SW 1271 (cell line): ENCODE measurements around the gene ZFR2.
"Not testable (repeated sequence)": the region's sequence is repeated elsewhere in the genome, so short reads cannot be mapped to it uniquely, and the experiment has no call there.

ENCODE experiments used
- DNase-seq, 2 experiments: peaks; one replicate each; lab custom pipeline; 2025; lab: John Stamatoyannopoulos, UW

ZFR2 gene

DNA sequence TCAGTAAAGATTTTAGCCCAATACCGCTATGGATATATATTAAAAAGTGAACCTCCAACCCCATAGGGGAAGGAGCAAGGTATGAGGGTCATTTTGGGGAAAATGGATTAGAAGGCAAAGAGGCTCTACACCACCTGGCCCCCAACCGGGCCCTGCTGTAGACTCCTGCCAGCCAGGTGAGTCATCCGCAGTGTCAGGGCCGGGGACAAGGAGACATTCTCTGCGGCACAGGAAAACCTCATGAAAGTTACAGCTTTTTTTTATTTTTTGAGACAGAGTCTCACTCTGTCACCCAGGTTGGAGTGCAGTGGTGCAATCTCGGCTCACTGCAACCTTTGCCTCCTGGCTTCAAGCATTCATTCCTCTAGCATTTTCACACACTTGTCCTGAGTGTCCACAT is 32.0 kb downstream of the ZFR2 start:
- DNase-seq = no peak

DNA sequence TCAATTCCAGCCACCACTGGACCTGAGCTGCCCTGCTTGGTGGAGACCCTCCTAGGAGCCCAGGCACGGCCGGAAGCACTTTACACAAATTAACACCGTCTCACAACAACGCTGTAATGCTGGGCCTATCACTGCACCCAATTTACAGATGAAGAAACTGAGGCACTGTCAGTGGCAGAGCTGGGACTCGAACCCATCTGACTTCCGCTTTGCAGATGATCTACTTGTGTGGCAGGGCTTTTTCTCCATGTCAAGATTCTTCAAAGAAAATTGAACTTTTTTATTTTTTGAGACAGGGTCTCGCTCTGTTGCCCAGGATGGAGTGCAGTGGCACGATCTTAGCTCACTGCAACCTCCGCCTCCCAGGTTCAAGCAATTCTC is 33.8 kb downstream of the ZFR2 start:
- no peak for DNase-seq

DNA sequence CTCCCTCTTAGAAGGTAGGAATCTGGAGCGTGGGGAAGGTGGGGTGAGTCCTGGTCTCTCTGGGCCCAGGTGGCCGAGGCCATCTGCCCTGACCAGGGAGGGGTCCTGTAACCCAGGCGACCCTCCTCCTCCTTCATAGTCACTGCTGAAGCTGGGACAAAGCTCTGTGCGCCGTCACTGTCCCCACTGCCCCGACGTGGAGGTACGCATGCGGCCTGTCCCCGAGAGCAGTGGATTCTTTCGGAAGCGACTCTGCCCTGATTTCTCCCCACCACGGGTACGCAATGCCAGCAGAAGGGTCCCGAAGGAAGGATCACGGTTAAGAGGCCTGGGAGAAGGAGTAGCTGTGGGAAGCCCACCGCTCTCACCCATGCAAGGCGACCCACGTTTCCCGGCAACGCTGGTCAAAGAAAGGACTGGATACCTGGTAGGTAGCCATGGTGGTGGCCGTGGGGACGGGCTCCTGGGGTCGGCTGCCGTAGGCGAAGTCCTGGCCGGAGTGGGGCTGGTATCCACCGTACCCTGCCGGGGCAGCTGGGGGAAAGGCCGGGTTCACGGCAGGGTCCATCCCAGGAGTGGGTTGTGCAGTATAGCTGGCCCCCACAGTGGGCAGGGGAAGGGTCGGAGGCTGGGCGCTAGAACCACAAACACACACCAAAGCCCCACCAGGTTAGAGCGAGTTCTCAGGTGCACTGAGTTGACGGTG is 34.3 kb downstream of the ZFR2 start:
- no peak for DNase-seq

DNA sequence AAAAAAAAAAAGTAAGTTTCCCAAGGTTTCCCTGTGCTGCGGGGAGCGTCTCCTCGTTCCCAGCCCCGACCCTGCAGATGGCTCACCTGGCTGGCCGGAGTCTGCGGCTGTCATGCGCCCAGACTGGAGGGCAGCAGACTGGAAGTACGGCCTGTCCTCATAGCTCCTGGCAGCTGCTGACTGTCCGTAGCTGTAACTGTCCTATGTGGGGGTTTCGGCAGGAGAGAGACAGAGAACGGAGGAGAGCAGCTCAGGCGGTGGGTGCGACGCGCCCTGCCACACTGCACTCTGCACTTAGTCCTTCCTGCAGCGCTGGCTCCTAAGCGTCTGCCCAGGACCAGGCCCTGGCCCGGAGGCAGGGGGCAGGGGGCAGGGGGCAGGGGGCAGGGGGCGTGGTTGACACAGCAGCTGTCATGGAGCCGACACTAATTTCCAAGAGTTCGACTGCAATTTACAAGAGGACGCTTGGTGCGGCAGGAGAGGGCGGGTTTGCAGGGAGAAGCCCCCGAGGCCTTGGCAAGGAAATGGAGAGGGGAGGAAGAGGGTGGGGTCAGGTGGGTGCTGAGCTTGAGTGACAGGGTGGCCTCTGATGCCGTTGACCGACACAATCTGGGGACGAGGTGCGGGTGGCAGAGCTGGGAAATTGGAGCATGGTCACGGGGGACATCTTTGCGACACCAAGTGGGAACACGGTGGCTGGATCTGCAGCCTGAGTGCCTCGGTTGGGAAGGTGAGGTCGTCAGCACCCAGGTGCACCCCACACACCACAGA is 35.1 kb downstream of the ZFR2 start:
- DNase-seq = no peak

DNA sequence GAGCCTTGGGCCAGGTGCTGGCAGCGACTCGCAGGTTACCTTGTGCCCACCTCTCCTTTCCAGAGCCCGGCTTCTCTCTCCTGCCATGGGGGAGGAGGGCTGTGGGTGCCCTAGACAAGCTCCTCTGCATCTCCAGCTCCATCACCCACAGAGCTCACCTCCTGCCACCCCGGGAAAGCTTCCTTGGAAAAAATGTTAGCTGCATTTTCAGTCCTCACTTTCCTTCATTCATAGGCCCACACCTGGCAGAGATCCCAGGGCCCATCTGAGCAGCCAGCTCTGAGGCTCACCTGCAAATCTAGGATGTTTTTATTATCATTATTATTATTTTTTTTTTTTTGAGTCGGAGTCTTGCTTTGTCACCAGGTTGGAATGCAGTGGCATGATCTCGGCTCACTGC is 36.8 kb downstream of the ZFR2 start:
- no peak for DNase-seq

DNA sequence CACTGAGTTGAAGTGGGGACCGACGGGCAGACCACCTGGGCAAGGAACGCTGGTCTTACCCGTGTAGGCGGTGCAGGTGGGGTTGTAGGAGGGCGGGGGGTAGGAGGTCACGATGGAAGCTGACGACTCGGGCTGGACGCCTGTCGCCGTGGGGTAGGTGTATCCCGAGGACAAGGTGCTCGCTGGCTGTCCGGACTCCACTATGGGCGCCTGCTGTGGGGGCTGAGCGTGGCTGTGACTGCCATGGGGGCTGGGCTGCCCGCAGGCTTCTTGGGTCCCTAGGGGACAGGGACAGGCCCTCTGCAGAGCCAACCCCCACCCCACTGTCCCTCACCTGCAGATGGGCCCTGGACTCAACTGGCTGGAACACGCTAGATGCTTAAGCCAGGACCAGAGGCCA is 37.2 kb downstream of the ZFR2 start:
- DNase-seq = no peak

DNA sequence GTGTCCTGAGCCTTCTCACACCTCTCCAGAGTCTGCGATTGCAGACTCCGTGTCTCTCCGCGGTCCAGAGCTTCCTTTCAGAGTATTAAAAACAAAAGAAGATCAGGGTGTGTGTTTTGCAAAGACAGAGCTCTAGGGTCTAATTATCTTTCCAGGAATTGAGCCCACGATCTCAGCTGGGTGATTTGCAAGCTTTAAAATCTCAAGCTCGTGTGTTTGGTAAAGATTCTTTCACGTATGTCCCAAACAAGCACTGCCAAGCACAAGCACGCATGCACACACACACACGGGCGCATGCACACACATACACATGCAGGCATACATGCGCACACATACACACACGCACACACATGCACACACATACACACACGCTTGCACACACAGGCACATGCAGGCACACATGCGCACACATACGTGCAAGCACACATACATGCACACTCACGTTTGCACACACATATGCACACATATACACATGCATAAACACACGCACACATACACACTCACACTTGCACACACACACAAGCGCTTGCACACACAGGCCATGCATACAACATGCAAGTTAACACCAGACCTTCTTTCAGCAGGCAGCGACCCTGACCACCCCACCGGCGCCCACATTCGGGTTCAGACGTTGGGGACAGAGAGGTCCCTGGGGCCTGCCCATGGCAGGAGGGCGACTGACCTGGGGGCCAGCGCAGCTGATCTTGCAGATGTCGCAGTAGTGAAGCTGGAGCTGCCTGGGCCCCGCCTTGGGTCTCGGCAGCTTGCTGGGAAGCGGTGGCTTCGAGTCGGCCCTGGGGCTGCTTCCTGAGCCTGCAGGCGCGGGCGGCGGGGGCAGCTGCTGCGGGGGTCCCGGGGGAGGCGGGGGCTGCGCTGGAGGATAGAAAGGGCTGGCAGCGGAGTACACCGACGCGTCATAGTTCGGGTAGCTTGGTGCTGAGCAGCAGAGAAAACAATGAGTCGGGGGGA is 37.9 kb downstream of the ZFR2 start:
- no peak for DNase-seq

DNA sequence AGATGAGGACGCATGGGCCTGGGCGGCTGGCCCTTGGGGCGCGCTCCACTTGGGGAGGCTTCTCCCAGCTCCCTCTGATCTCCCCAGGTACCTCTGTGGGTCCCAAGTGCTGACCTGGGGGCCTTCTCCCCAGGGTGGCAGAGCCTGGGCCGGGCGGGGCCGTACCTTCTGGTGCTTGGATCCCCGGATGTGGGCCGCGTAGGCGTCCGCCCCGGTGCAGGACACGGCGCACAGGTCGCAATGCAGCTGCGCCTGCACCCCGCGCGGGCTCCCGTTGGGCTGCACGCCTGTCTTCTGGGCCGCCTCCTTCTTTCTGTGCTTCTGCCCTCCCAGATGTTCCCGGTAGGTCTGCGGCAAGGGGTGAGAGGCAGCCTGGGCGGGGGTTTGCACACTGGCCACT is 41.5 kb downstream of the ZFR2 start:
- no peak for DNase-seq

DNA sequence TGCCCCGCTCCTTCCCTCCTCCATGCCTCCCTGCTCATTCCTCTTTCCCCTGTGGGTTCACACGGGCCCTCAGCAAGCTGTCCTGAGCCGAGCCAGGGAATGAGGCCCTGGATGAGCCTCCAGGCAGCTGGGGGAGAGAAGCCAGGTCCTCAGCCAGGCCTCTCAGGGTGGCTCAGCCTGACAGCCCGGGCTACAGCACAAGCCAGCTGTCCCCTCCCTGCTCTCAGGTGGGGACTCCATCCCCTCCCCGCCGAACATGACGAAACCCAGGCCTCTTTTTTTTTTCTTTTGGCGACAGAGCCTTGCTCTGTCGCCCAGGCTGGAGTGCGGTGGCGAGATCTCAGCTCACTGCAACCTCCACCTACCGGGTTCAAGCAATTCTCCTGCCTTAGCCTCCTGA is 42.7 kb downstream of the ZFR2 start:
- no peak for DNase-seq

DNA sequence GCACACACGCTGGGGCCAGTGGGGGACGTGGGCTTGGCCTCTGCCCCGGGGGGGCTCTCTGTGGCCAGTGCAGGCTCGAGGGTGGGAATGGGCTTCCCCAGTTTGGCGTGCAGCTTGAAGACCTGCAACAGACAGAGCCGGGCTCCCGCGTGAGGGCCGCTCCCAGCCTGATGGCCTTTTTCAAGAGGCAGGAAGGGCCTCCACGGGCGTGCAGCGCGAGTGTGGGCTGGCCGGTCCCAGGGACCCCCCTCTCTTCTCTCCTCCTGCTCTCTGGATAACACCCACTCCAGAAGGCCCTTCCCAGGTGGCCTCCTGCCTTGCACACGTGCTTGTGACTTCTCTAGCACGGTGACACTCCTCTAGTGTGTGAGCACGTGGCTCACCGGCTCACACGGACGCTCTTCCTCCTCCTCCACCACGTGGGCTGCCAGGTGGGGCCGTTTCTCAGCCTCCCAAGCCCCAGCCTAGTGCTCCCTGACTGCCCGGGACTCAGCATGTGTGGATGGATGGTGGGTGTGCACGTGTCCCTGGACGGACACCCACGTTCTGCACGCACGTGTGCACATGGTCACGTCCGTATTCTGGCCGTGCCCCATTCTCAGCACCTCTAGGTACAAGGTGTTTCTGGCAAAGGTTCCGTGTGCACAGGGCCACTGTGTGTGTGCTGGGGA is 43.4 kb downstream of the ZFR2 start:
- no peak for DNase-seq

DNA sequence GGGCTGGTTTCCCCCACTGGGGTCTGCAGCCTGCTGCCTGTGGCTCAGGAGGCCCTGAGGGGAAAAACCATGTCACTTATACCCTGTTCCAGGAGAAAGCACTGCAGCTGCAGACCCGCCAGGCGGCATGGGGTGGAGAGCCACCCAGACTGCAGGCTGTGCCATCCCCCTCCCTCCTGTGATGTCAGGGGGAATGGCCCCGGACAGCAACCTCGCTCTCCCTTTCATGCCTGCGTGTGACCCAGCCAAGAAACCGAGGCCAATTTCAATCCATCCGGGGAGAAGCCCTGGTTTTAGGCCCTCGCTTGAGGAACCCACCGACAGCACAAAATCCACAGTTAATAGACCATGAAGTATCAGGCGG is 45.5 kb downstream of the ZFR2 start:
- no peak for DNase-seq

DNA sequence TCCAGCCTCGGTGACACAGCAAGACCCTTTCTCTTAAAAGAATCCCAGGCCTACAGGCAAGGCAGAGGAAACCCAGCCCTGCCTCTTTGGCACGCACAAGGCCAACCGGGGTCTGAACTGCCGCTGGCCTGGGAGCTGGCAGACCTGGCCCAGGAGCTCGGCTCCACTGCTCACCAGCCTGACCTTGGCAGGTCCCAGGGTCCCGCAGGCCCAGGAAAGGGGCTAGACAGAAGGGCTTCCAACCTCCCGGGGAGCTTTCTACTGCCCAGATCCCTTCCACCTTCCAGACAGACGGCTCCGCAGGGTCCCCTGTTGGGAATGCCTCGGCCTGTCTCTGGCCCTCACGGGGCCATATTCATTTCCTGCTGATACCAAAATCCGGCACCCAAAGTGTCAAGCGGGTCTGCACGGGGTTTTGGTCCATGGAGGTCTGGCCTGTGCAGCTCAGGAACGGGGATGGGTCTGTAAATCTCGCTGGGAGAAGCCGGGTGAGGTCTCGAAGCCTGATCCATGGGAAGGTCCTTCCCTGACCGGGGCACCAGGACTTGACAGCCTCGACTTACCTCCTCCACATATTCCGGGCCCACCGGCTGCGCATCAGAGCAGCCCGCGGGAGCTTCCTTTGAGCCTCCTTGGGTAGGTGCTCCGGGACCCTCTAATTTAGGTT is 46.0 kb downstream of the ZFR2 start:
- no peak for DNase-seq

DNA sequence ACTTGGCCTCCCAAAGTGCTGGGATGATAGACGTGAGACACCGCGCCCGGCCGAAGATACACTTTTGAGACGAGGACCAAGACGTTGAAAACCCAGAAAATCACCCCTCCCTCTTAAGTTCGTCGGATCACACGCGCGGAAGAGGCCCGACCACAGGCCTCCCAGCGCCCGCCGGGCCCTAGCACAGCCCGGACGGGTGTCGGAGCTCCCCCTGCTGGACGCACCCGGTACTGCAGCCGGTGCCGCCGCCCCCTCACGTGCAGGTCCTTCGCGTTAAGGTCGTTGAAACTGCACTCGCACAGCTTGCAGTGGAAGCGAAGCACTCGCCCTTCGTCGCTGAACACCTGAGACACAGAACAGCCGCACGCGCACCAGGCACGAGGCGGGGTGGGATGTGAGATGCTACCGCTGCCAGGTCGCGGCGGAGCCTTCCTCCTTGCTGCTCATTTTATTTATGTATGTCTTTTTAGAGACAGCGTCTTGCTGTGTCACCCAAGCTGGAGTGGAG is 46.9 kb downstream of the ZFR2 start:
- peak in 1 of 2 experiments; percentile 5 for DNase-seq

DNA sequence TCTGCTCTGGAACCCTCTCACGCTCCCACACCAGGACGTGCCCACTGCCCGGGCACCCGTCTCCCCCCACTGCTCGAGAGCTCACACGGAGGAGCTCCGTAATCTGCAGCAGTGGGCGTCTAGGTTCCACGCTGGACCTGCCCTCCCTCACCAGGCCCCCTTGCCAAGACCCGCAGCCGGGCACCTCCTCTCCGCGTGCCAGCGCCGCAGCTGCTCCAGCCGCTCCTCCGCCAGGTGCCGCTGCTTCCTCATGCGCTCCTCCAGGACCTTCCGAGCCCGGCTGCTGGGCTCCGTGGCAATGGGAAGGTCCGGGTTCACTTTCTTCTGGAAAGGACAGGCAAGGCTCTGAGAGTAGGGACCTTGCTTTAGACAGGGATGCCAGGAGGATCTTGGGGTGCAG is 47.7 kb downstream of the ZFR2 start:
- peak in 1 of 2 experiments; percentile 41 for DNase-seq

DNA sequence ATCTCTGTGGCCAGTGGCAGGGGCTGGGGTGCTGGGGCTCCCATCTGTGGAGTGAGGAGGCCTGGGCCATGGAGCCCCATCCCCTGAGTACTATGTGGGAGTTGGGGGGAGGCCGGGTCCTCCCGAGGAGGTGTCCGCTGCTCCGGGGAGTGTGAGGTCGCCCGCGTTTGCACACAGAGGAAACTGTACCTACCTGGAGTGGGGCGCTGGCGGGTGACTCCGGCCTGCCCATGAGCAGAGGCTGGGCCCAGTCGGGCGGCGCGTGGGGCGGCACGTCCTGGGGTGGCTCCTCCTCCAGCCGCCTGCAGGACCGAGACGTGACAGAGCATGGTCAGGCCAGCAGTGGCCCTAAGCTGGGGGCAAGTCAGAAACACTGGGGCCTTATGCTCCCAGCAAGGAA is 48.8 kb downstream of the ZFR2 start:
- DNase-seq = no peak

DNA sequence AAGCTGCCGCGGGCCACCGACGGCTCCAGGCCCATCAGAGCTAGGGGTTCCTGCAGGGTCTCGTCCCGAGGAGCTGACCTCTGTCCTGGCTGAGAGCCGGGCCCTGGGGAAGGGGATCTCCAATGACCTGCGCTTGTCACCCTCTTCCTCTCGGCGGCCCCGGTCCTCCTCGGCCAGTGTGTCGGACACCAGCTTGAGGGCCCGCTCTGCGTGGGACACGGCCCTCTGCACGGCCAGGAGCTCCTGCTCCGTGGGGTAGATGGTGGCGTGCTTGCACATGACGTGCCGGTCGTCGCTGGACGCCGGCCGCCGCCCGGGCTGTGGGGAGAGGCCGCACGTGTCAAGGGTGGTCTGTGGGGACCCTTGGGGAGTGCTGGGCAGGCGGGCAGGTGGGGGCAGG is 49.9 kb downstream of the ZFR2 start:
- DNase-seq = no peak

DNA sequence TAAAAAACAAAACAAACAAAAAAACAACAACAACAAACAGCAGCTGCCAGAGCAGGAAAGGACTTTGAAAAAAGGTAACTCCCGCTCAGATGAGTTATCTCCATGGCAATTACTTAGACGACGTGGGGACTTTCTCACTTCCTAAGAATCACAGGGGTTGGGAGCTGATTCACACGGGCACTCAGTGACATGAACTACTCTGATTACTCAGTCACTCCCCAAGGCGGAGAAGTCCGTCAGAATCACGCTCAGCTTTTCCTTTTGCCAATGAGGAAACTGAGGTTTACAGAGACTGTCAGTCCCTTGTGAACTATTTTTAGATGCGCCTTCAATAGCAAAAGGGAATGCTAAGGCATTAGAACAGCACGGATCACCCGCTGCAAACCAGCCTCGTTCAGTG is 50.4 kb downstream of the ZFR2 start:
- DNase-seq = no peak

DNA sequence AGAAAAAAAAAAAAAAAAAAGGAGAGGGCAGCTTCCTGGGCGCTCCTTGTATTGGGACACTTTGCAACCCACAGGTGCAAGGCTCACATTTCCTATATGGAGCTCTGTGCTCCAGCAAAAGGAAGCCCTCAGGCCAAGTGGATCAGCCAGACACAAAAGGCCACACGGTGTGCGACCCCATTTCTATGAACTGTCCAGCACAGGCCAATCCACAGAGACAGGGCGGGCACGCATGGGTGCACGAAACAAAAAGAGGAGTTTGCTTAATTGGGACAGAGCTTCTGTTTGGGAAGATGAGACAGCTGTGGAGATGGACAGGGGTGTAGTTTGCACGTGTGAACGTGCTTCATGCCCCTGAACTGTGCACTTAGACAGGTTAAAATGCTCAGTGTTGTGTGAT is 51.1 kb downstream of the ZFR2 start:
- DNase-seq = no peak

DNA sequence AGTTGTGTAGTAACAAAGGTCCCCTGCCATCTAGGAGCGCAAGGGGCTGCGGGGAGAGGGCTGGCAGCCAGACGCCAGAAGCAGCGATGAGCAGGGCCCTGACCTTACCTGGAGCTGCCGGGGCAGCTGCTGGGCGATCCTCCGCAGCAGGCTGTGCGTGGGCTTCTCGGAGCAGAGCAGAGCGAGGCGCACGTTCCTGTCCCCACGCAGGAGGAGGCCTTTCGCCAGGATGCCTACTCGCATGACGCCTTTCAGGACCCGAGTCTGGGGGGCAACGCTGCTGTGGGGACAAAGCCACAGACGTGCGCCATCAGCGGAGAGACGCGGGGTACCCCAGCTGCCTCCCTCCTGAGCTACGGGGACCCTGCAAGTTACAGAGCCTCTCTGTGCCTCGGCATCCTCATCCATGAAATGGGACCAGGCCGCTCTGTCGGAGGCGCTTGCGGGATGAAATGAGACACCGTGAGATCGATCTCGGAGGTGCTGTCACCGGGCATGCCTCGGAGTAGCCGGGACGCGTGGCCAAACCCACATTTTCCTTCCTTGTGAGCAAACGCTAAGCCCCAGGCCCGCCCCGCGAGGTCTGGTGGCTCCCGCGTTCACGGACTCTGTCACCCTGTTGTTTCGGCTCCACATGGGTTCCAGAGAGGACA is 52.1 kb downstream of the ZFR2 start:
- no peak for DNase-seq

DNA sequence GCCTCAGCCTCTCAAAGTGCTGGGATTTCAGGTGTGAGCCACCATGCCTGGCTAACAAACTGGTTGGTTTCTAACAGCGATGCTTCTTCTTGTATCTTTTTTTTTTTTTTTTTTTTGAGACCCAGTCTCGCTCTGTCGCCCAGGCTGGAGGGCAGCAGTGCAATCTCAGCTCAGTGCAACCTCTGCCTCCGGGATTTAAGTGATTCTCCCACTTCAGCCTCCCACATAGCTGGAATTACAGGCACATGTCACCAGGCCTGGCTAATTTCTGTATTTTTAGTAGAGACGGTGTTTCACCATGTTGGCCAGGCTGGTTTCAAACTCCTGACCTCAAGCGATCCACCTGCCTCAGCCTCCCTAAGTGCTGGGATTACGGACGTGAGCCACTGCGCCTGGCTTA is 52.7 kb downstream of the ZFR2 start:
- DNase-seq = not testable (repeated sequence)

DNA sequence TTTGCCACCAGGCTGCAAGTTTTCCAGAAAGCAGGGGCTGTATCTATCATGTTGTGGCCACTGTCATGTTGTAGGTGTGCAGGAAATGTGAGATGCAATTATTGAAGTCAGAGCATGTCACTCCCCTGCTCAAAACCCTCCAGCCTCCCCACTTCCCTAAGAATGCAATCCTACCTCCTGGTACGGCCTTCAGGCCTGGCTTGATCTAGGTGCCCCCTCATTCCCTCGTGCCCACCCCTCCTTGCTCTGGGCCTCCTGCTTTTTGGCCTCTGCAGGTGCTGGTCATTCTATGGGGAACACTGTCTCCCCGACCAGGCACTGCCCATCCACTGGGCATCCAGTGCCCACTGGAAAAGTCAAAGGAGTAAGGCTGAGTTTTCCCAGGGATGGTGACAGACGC is 54.2 kb downstream of the ZFR2 start:
- no peak for DNase-seq
